ENCODE data around the gene TMEM123. TPM values are rescaled to one million over a fixed set of nuclear protein-coding genes. Genes with fewer than 3 reads are reported as not detected.

Gene TMEM123
- total RNA-seq, 1 donor from 2014 or later = 178 TPM

- DNase-seq (ENCODE audit: low read depth, low spot score) = no peak
Measured at GRCh38 chr11:102367364-102367763, 85.2 kb downstream of the TMEM123 start.

- DNase-seq (ENCODE audit: low read depth, low spot score) = no peak
Measured at GRCh38 chr11:102364991-102365390, 87.6 kb downstream of the TMEM123 start.

- DNase-seq (ENCODE audit: low read depth, low spot score) = no peak
Measured at GRCh38 chr11:102361086-102362031, 91.2 kb downstream of the TMEM123 start.

GRCh38 chr11:102360681-102361080, 91.9 kb downstream of the TMEM123 start:
- no peak for DNase-seq (ENCODE audit: low read depth, low spot score)

- no peak for DNase-seq (ENCODE audit: low read depth, low spot score)
Measured at GRCh38 chr11:102359372-102359771, 93.2 kb downstream of the TMEM123 start.

- DNase-seq (ENCODE audit: low read depth, low spot score) = no peak
Measured at GRCh38 chr11:102357116-102357515, 95.4 kb downstream of the TMEM123 start.

GRCh38 chr11:102347462-102348370, 104.8 kb downstream of the TMEM123 start:
- DNase-seq (ENCODE audit: low read depth, low spot score) = no peak

GRCh38 chr11:102346748-102347461, 105.7 kb downstream of the TMEM123 start, which contains the start of gene BIRC2:
TSS of gene BIRC2 (plus strand) at chr11:102347214. CDS start at chr11:102349855, 2,641 bp downstream.
- DNase-seq (ENCODE audit: low read depth, low spot score) = peak; percentile 62

GRCh38 chr11:102346456-102346747, 106.2 kb downstream of the TMEM123 start:
- DNase-seq (ENCODE audit: low read depth, low spot score) = no peak

Other genes starting within 250 kb of the TMEM123 start
- 3.5 and 12.0 TPM in 2 replicates for gene BIRC3, start 135.3 kb downstream of the TMEM123 start, total RNA-seq
- gene BIRC2, start 105.6 kb downstream of the TMEM123 start, total RNA-seq = 50.4 and 71.0 TPM in 2 replicates
- gene MMP7, start 78.0 kb upstream of the TMEM123 start, total RNA-seq = 0.11 TPM in 1 of 2 replicates, not detected in the other
- gene MMP20, start 172.6 kb upstream of the TMEM123 start, total RNA-seq = not detected in 2 replicates

Measured in pulmonary artery endothelial cell (primary cell).